MM.1S (cell line): Measurements from ENCODE around the gene SDK1.

Experiments used
- DNase-seq: peaks from one replicate; pipeline ENCODE4 v3.0.0-alpha.2; 2015
- H2AFZ ChIP-seq: fragments of 300-600 bp; sonication (generic); 2 replicates; pipeline ENCODE4 v1.6.0; 2016; ENCODE audit warnings: antibody characterized with exemption, low read length
- H3F3A ChIP-seq: fragments of 300-600 bp; sonication (generic); 2 replicates; pipeline ENCODE4 v1.6.1; 2016; ENCODE audit warnings: mild to moderate bottlenecking, antibody characterized with exemption, low read length, moderate library complexity, mixed read lengths; ENCODE audit not compliant: insufficient read depth
- H3K27ac ChIP-seq: fragments of 300-600 bp; sonication (generic); 2 replicates; pipeline ENCODE4 v1.5.1; 2016; ENCODE audit warnings: mild to moderate bottlenecking, low read length
- H3K27me3 ChIP-seq: fragments of 300-600 bp; sonication (generic); replicated peaks from 2 replicates; pipeline ENCODE4 v1.6.0; 2016; ENCODE audit warnings: low read length; ENCODE audit not compliant: insufficient read depth
- H3K36me3 ChIP-seq: fragments of 300-600 bp; sonication (generic); replicated peaks from 2 replicates; pipeline ENCODE4 v1.6.1; 2016; ENCODE audit warnings: mild to moderate bottlenecking, low read length, mixed read lengths; ENCODE audit not compliant: insufficient read depth
- H3K4me1 ChIP-seq: fragments of 300-600 bp; sonication (generic); 2 replicates; pipeline ENCODE4 v1.6.1; 2016; ENCODE audit warnings: low read length, mixed read lengths
- H3K4me2 ChIP-seq: fragments of 300-600 bp; sonication (generic); 2 replicates; pipeline ENCODE4 v1.6.0; 2016; ENCODE audit warnings: low read depth, low read length
- H3K4me3 ChIP-seq: fragments of 300-600 bp; sonication (generic); 2 replicates; pipeline ENCODE4 v1.5.1; 2016; ENCODE audit warnings: low read length, mixed read lengths
- H3K79me2 ChIP-seq: fragments of 300-600 bp; sonication (generic); 2 replicates; pipeline ENCODE4 v1.6.1; 2016; ENCODE audit warnings: mixed run types, low read length, mixed read lengths
- H3K9ac ChIP-seq: fragments of 300-600 bp; sonication (generic); 2 replicates; pipeline ENCODE4 v1.6.1; 2016; ENCODE audit warnings: low read length, mixed read lengths
- H3K9me2 ChIP-seq: fragments of 300-600 bp; sonication (generic); replicated peaks from 2 replicates; pipeline ENCODE4 v1.6.1; 2016; ENCODE audit warnings: mild to moderate bottlenecking, low read length, mixed read lengths; ENCODE audit not compliant: insufficient read depth
- H3K9me3 ChIP-seq: fragments of 300-600 bp; sonication (generic); replicated peaks from 2 replicates; pipeline ENCODE4 v1.6.1; 2016; ENCODE audit warnings: mild to moderate bottlenecking, low read length, mixed read lengths; ENCODE audit not compliant: insufficient read depth
- H4K20me1 ChIP-seq: fragments of 300-600 bp; sonication (generic); 2 replicates; pipeline ENCODE4 v1.6.1; 2016; ENCODE audit warnings: mild to moderate bottlenecking, low read length, moderate library complexity, mixed read lengths; ENCODE audit not compliant: insufficient read depth
- CTCF ChIP-seq: fragments of 300-600 bp; sonication (generic); IDR thresholded peaks from 2 replicates; pipeline ENCODE4 v1.5.1; 2016; ENCODE audit warnings: antibody characterized with exemption, low read length, mixed read lengths
- EZH2 ChIP-seq: fragments of 300-600 bp; sonication (generic); optimal IDR thresholded peaks from 2 replicates; pipeline ENCODE3; 2017; ENCODE audit warnings: low read depth, mild to moderate bottlenecking, antibody characterized with exemption, low read length, mixed read lengths
- EZH2phosphoT487 ChIP-seq: fragments of 300-600 bp; sonication (generic); IDR thresholded peaks from 2 replicates; pipeline ENCODE4 v1.6.1; 2018; ENCODE audit warnings: antibody characterized with exemption, low read length

The SDK1 gene

GRCh38 chr7:3573151-3573550 lies 272.1 kb downstream of the SDK1 start:
- Histone ChIP-seq H3F3A (no peaks in the 10 kb centered on the region), H3K4me1 (no peaks in the 10 kb centered on the region), H3K4me2 (no peak overlapping the region), H3K36me3 (no peaks in the 10 kb centered on the region), H3K27ac (no peak overlapping the region), H4K20me1 (no peaks in the 10 kb centered on the region), H3K4me3 (no peak overlapping the region), H3K27me3 (no peaks in the 10 kb centered on the region), H3K9ac (no peak overlapping the region), H3K9me2 (no peaks in the 10 kb centered on the region), H3K9me3 (no peaks in the 10 kb centered on the region), H2AFZ (no peak overlapping the region), H3K79me2 (no peaks in the 10 kb centered on the region)
- TF ChIP-seq EZH2, result no peak
- no peak for TF ChIP-seq EZH2phosphoT487
- TF ChIP-seq CTCF, result no peak
- no peak for DNase-seq

- Histone ChIP-seq H3K9ac (no peak overlapping the region), H2AFZ (no peak overlapping the region), H3K36me3 (no peaks in the 10 kb centered on the region), H3K79me2 (no peaks in the 10 kb centered on the region), H3K9me3 (no peaks in the 10 kb centered on the region), H3K4me1 (no peaks in the 10 kb centered on the region), H3K4me3 (no peak overlapping the region), H4K20me1 (no peaks in the 10 kb centered on the region), H3K27me3 (no peaks in the 10 kb centered on the region), H3K27ac (no peak overlapping the region), H3F3A (no peaks in the 10 kb centered on the region), H3K9me2 (no peaks in the 10 kb centered on the region), H3K4me2 (no peak overlapping the region)
- DNase-seq, result no peak
- TF ChIP-seq EZH2phosphoT487, result no peak
- no peak for TF ChIP-seq EZH2
- no peak for TF ChIP-seq CTCF
Measured at GRCh38 chr7:3574386-3574785, 273.3 kb downstream of the SDK1 start.

GRCh38 chr7:3575753-3576531 lies 274.9 kb downstream of the SDK1 start:
- Histone ChIP-seq H3K36me3 (no peaks in the 10 kb centered on the region), H3K9ac (no peak overlapping the region), H3K9me3 (no peaks in the 10 kb centered on the region), H3K4me1 (no peaks in the 10 kb centered on the region), H4K20me1 (no peaks in the 10 kb centered on the region), H3F3A (no peaks in the 10 kb centered on the region), H3K9me2 (no peaks in the 10 kb centered on the region), H3K79me2 (no peaks in the 10 kb centered on the region), H2AFZ (no peak overlapping the region), H3K27me3 (no peaks in the 10 kb centered on the region), H3K27ac (no peak overlapping the region), H3K4me3 (no peak overlapping the region), H3K4me2 (no peak overlapping the region)
- DNase-seq, result no peak
- TF ChIP-seq CTCF (no peak), EZH2 (no peak), EZH2phosphoT487 (no peak)
